ENCODE results near the gene THEM5.

THEM5 gene

GRCh38 chr1:151815716-151816327 is 37.7 kb downstream of the THEM5 start:
- no peak overlapping the region for H3K4me3 ChIP-seq (ENCODE audit: low read depth, low read length)
- no peak for DNase-seq (ENCODE audit: low read depth)
- TF ChIP-seq CTCF (IDR thresholded peaks at IDR 0.05; ENCODE audit: insufficient read depth, low read depth, low read length, missing control alignments): no peak

GRCh38 chr1:151814971-151815545 is 38.5 kb downstream of the THEM5 start:
- DNase-seq (ENCODE audit: low read depth): no peak
- TF ChIP-seq CTCF (IDR thresholded peaks at IDR 0.05; ENCODE audit: insufficient read depth, low read depth, low read length, missing control alignments): no peak

GRCh38 chr1:151814426-151814825 is 39.1 kb downstream of the THEM5 start:
- no peak for DNase-seq (ENCODE audit: low read depth)
- no peak for TF ChIP-seq CTCF (IDR thresholded peaks at IDR 0.05; ENCODE audit: insufficient read depth, low read depth, low read length, missing control alignments)
- H3K4me3 ChIP-seq (ENCODE audit: low read depth, low read length): no peak overlapping the region

More at GRCh38 chr1:151814971-151815545, 38.5 kb downstream of the THEM5 start:
- no peak overlapping the region for H3K4me3 ChIP-seq (ENCODE audit: low read depth, low read length)

- no peak overlapping the region for H3K4me3 ChIP-seq (ENCODE audit: low read depth, low read length)
- TF ChIP-seq CTCF (IDR thresholded peaks at IDR 0.05; ENCODE audit: insufficient read depth, low read depth, low read length, missing control alignments): no peak
- DNase-seq (ENCODE audit: low read depth): no peak
Measured at GRCh38 chr1:151813271-151813977, 40.1 kb downstream of the THEM5 start.

- no peak for TF ChIP-seq CTCF (IDR thresholded peaks at IDR 0.05; ENCODE audit: insufficient read depth, low read depth, low read length, missing control alignments)
- no peak overlapping the region for H3K4me3 ChIP-seq (ENCODE audit: low read depth, low read length)
Measured at GRCh38 chr1:151811181-151811580, 42.3 kb downstream of the THEM5 start.

GRCh38 chr1:151809985-151810556 is 43.4 kb downstream of the THEM5 start:
- no peak overlapping the region for H3K4me3 ChIP-seq (ENCODE audit: low read depth, low read length)
- no peak for TF ChIP-seq CTCF (IDR thresholded peaks at IDR 0.05; ENCODE audit: insufficient read depth, low read depth, low read length, missing control alignments)
- DNase-seq (ENCODE audit: low read depth): no peak

More at GRCh38 chr1:151811181-151811580, 42.3 kb downstream of the THEM5 start:
- DNase-seq (ENCODE audit: low read depth): no peak
